Smooth muscle cell (in vitro differentiated cells): ENCODE results near the gene DACH1. TPM values are rescaled to one million over a fixed set of nuclear protein-coding genes. Genes with fewer than 3 reads are reported as not detected.

Experiments
- DNase-seq: peaks from one replicate; lab custom pipeline; 2025; ENCODE audit not compliant: unreplicated experiment; lab: John Stamatoyannopoulos, UW
- H2AFZ ChIP-seq: fragments of 200-600 bp; sonication (generic); 2 replicates; pipeline ENCODE4 v1.6.0; 2016; ENCODE audit warnings: antibody characterized with exemption, low read depth, mild to moderate bottlenecking
- H3F3A ChIP-seq: fragments of 200-600 bp; sonication (generic); 2 replicates; pipeline ENCODE4 v1.6.0; 2017; ENCODE audit warnings: antibody characterized with exemption, low read depth
- H3K27ac ChIP-seq: fragments of 200-600 bp; sonication (generic); 2 replicates; pipeline ENCODE4 v1.5.1; 2016; ENCODE audit warnings: low read depth, mild to moderate bottlenecking
- H3K27me3 ChIP-seq: fragments of 200-600 bp; sonication (generic); 2 replicates; pipeline ENCODE4 v1.6.1; 2016; ENCODE audit warnings: low read depth, mild to moderate bottlenecking
- H3K36me3 ChIP-seq: fragments of 200-600 bp; sonication (generic); 2 replicates; pipeline ENCODE4 v1.5.1; 2016; ENCODE audit warnings: low read depth
- H3K4me1 ChIP-seq: fragments of 200-600 bp; sonication (generic); 2 replicates; pipeline ENCODE4 v1.5.1; 2016; ENCODE audit warnings: low read depth
- H3K4me2 ChIP-seq: fragments of 200-600 bp; sonication (generic); 2 replicates; pipeline ENCODE4 v1.6.0; 2016; ENCODE audit warnings: mild to moderate bottlenecking
- H3K4me3 ChIP-seq: fragments of 200-600 bp; sonication (generic); 2 replicates; pipeline ENCODE4 v1.5.1; 2016; ENCODE audit warnings: mild to moderate bottlenecking
- H3K79me2 ChIP-seq: fragments of 200-600 bp; sonication (generic); 2 replicates; pipeline ENCODE4 v1.6.0; 2016; ENCODE audit warnings: low read depth, mild to moderate bottlenecking
- H3K9ac ChIP-seq: fragments of 200-600 bp; sonication (generic); 2 replicates; pipeline ENCODE4 v1.6.0; 2016; ENCODE audit warnings: low read depth
- H3K9me3 ChIP-seq: fragments of 200-600 bp; sonication (generic); replicated peaks from 2 replicates; pipeline ENCODE4 v1.5.1; 2016; ENCODE audit warnings: low read depth
- H4K20me1 ChIP-seq: fragments of 200-600 bp; sonication (generic); 2 replicates; pipeline ENCODE4 v1.6.0; 2016; ENCODE audit warnings: low read depth
- WGBS: methylation state at CpG from one replicate; pipeline ENCODE4 v1.1.7; 2016; ENCODE audit warnings: low lambda C conversion rate; 5-methylcytosine and 5-hydroxymethylcytosine counted together
- polyA plus RNA-seq: library from polyadenylated mRNA; unstranded; fragments of >200 nt; fragmentation: Nextera tagmentation; extraction: Ambion mirVana; gene quantifications from 2 replicates; pipeline ENCODE4 v1.2.1, GENCODE V29; 2016
- total RNA-seq: library from RNA; depleted of rRNA; stranded (reverse); fragments of >200 nt; gene quantifications from 2 replicates; pipeline ENCODE4 v1.2.3, GENCODE V29; 2014
- TF ChIP-seq, protein P1 (sequence below): fragments of 200-600 bp; sonication (generic); IDR thresholded peaks from 2 replicates; pipeline ENCODE4 v1.5.1; 2017; ENCODE audit warnings: borderline replicate concordance, mild to moderate bottlenecking, antibody characterized with exemption; ENCODE audit not compliant: insufficient read depth, poor library complexity, severe bottlenecking

DACH1 gene
- total and polyA plus RNA-seq, 2 experiments from 2014 or later = 0.33 to 1.6 TPM

DNA sequence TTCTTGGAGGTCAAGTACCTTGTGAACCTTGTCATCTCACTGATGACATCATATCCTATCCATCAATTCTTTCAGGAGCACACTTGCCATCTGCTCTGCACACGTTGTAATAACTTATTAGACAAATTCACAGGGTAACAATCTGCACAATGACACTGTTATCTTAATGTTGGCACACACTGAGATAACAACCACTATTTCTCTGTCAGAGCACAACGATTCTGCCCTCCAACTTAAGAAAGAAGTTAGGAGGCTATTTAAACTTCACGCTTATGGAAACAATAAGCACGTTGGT, 351.3 kb downstream of the DACH1 start:
- no peaks in the 10 kb centered on the region for H3K79me2 ChIP-seq
- H3K4me1 ChIP-seq = no peaks in the 10 kb centered on the region
- H4K20me1 ChIP-seq = no peaks in the 10 kb centered on the region
- H3F3A ChIP-seq = no peaks in the 10 kb centered on the region
- H3K4me3 ChIP-seq = no peak overlapping the region
- TF ChIP-seq, protein P1, sequence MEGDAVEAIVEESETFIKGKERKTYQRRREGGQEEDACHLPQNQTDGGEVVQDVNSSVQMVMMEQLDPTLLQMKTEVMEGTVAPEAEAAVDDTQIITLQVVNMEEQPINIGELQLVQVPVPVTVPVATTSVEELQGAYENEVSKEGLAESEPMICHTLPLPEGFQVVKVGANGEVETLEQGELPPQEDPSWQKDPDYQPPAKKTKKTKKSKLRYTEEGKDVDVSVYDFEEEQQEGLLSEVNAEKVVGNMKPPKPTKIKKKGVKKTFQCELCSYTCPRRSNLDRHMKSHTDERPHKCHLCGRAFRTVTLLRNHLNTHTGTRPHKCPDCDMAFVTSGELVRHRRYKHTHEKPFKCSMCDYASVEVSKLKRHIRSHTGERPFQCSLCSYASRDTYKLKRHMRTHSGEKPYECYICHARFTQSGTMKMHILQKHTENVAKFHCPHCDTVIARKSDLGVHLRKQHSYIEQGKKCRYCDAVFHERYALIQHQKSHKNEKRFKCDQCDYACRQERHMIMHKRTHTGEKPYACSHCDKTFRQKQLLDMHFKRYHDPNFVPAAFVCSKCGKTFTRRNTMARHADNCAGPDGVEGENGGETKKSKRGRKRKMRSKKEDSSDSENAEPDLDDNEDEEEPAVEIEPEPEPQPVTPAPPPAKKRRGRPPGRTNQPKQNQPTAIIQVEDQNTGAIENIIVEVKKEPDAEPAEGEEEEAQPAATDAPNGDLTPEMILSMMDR = no peak
- no peak for DNase-seq
- no peaks in the 10 kb centered on the region for H3K9me3 ChIP-seq
- H3K9ac ChIP-seq = no peak overlapping the region
- WGBS = 48% methylated on average over 4 of the region's 4 CpGs
- no peaks in the 10 kb centered on the region for H3K36me3 ChIP-seq
- no peak overlapping the region for H2AFZ ChIP-seq
- no peak overlapping the region for H3K4me2 ChIP-seq
- H3K27ac ChIP-seq = no peak overlapping the region
- H3K27me3 ChIP-seq = no peaks in the 10 kb centered on the region

DNA sequence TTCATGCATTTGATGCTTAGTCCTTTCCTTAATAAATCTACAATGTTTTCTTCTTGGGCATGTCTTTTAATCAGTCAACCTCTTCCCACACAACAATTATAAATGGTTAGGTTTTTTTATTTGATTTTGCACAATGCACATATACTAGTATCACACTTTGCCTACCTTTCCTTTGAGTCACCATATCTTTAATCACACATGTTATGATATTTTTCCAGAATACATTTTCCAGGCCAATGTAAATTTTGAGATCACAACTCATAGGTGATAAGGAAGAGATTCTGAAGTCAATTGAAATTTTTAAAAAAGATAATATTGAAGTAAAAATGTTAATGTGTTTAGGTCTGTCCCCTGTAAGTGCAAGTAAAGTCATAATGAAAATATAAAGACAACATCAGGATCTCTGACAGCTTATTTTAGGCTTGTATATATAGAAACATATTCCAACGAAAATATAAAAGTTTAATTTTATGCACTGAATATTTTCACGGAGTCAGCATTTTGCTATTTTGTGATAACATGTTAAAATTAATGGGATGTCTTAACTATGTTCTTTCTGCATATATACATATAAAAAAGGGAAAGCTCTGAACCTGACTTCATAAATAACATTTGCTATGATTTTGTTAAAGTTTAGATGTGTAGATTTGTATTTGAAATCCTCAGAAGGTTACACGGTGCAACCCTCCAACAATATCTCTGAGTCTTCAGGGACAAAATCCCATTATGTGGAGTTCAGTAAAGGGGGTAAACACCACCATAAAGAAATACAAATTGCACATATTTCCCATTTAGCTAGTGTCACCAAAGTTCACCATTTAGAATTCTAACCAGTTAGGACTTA, 351.9 kb downstream of the DACH1 start:
- no peaks in the 10 kb centered on the region for H3K4me1 ChIP-seq
- no peaks in the 10 kb centered on the region for H3K27me3 ChIP-seq
- no peaks in the 10 kb centered on the region for H3F3A ChIP-seq
- H2AFZ ChIP-seq = no peak overlapping the region
- H3K36me3 ChIP-seq = no peaks in the 10 kb centered on the region
- no peaks in the 10 kb centered on the region for H3K79me2 ChIP-seq
- no peak overlapping the region for H3K9ac ChIP-seq
- no peak overlapping the region for H3K4me3 ChIP-seq
- 97% methylated on average over 3 of the region's 3 CpGs for WGBS
- no peaks in the 10 kb centered on the region for H3K9me3 ChIP-seq
- TF ChIP-seq, protein P1 = no peak
- H3K4me2 ChIP-seq = no peak overlapping the region
- H3K27ac ChIP-seq = no peak overlapping the region
- DNase-seq = no peak
- no peaks in the 10 kb centered on the region for H4K20me1 ChIP-seq

DNA sequence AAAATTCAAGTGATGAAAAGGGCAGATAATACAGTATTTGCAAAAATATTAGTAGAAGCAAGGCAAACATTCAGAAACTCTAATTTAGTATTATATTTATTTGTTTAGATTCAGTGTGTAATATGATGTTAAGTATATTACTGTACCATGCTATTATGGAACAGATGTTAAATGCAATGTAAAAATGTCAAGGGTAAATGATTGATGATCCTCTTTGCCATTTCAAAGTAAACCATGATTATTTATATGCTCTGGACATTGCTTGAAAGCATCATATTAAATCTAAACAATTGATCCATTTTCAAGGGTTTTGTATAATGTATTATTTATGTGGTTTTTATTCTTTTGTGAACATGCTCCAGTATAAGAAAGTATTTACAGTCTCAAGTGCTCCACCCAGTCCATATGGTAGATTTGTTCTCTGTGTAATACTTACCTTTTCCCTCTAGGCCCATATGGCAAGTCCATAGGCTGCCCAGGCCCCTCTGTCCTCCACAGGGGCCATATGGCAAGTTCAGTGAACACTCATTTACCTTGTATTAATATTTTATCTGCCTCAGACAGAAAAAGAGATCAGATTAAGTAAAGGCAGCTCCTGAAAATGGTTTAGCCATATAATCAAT, 353.5 kb downstream of the DACH1 start:
- no peaks in the 10 kb centered on the region for H3K4me1 ChIP-seq
- H3K9ac ChIP-seq = no peak overlapping the region
- no peaks in the 10 kb centered on the region for H3K9me3 ChIP-seq
- no peaks in the 10 kb centered on the region for H4K20me1 ChIP-seq
- no peak for DNase-seq
- H3K4me2 ChIP-seq = no peak overlapping the region
- H3K79me2 ChIP-seq = no peaks in the 10 kb centered on the region
- no peak overlapping the region for H3K27ac ChIP-seq
- H2AFZ ChIP-seq = no peak overlapping the region
- no peaks in the 10 kb centered on the region for H3K27me3 ChIP-seq
- H3F3A ChIP-seq = no peaks in the 10 kb centered on the region
- H3K36me3 ChIP-seq = no peaks in the 10 kb centered on the region
- TF ChIP-seq, protein P1 = no peak
- no peak overlapping the region for H3K4me3 ChIP-seq

DNA sequence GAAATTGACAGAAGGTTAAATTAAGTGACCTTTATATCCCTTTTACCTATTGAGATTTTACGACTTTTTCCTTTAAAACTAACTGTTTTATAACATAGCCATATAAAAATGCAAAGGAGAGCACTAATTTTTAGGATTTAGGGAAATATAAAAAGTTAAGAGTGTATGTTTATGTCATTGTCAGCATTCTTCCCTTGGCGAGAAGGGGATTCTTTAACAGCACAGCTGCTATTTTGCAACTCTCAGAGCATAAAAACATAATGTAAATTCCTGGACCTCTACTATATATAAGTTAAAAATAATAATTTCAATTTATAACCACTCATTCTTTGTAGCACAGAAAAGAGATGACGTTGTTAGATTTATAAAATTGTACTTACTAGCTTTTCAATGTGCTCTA, 363.2 kb downstream of the DACH1 start:
- TF ChIP-seq, protein P1 = no peak
- Histone ChIP-seq H3K9ac (no peak overlapping the region), H3K9me3 (no peaks in the 10 kb centered on the region), H3K4me3 (no peak overlapping the region), H3K4me1 (no peaks in the 10 kb centered on the region), H2AFZ (no peak overlapping the region), H4K20me1 (no peaks in the 10 kb centered on the region), H3K36me3 (no peaks in the 10 kb centered on the region), H3K4me2 (no peak overlapping the region), H3F3A (no peaks in the 10 kb centered on the region), H3K27me3 (no peaks in the 10 kb centered on the region), H3K27ac (no peak overlapping the region), H3K79me2 (no peaks in the 10 kb centered on the region)
- no peak for DNase-seq
- WGBS = 86% methylated on average over 3 of the region's 3 CpGs
